ENCODE measurements around the gene DNPEP.

Gene DNPEP

GRCh38 chr2:219335373-219335786 lies 52.3 kb downstream of the DNPEP start:
- no peaks in the 10 kb centered on the region for H3K9me2 ChIP-seq (replicated peaks; ENCODE audit: insufficient read depth, low read length)
- H3K27ac ChIP-seq (ENCODE audit: low read depth, low read length) = no peak overlapping the region
- no peak overlapping the region for H3K4me2 ChIP-seq (ENCODE audit: low read depth, low read length, poor library complexity, severe bottlenecking)
- no peak for TF ChIP-seq EZH2phosphoT487 (conservative IDR thresholded peaks at IDR 0.05; ENCODE audit: low read length)
- TF ChIP-seq, protein P1, sequence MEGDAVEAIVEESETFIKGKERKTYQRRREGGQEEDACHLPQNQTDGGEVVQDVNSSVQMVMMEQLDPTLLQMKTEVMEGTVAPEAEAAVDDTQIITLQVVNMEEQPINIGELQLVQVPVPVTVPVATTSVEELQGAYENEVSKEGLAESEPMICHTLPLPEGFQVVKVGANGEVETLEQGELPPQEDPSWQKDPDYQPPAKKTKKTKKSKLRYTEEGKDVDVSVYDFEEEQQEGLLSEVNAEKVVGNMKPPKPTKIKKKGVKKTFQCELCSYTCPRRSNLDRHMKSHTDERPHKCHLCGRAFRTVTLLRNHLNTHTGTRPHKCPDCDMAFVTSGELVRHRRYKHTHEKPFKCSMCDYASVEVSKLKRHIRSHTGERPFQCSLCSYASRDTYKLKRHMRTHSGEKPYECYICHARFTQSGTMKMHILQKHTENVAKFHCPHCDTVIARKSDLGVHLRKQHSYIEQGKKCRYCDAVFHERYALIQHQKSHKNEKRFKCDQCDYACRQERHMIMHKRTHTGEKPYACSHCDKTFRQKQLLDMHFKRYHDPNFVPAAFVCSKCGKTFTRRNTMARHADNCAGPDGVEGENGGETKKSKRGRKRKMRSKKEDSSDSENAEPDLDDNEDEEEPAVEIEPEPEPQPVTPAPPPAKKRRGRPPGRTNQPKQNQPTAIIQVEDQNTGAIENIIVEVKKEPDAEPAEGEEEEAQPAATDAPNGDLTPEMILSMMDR (IDR thresholded peaks at IDR 0.05; ENCODE audit: insufficient read depth, low read length, poor library complexity, severe bottlenecking) = no peak
- H4K20me1 ChIP-seq (ENCODE audit: low read depth, low read length) = no peaks in the 10 kb centered on the region
- H3K36me3 ChIP-seq (ENCODE audit: low read length) = no peaks in the 10 kb centered on the region
- no peaks in the 10 kb centered on the region for H3K79me2 ChIP-seq (ENCODE audit: insufficient read depth, low read length)
- H3K4me3 ChIP-seq (ENCODE audit: insufficient read depth, low read length, poor library complexity, severe bottlenecking) = no peak overlapping the region
- H3K9ac ChIP-seq (ENCODE audit: low read length) = no peak overlapping the region
- no peaks in the 10 kb centered on the region for H3K27me3 ChIP-seq (ENCODE audit: low read length)
- no peaks in the 10 kb centered on the region for H3F3A ChIP-seq (ENCODE audit: insufficient read depth)
- no peaks in the 10 kb centered on the region for H3K9me3 ChIP-seq (ENCODE audit: insufficient read depth, low read length)
- H2AFZ ChIP-seq (ENCODE audit: low read depth, low read length, severe bottlenecking) = no peak overlapping the region

- Histone ChIP-seq H3K36me3 (ENCODE audit: low read length) (no peaks in the 10 kb centered on the region), H3K9ac (ENCODE audit: low read length) (no peak overlapping the region), H3K9me2 (replicated peaks; ENCODE audit: insufficient read depth, low read length) (no peaks in the 10 kb centered on the region), H3K27me3 (ENCODE audit: low read length) (no peaks in the 10 kb centered on the region), H4K20me1 (ENCODE audit: low read depth, low read length) (no peaks in the 10 kb centered on the region), H3K27ac (ENCODE audit: low read depth, low read length) (no peak overlapping the region), H2AFZ (ENCODE audit: low read depth, low read length, severe bottlenecking) (no peak overlapping the region), H3K4me3 (ENCODE audit: insufficient read depth, low read length, poor library complexity, severe bottlenecking) (no peak overlapping the region), H3K79me2 (ENCODE audit: insufficient read depth, low read length) (no peaks in the 10 kb centered on the region), H3K4me2 (ENCODE audit: low read depth, low read length, poor library complexity, severe bottlenecking) (no peak overlapping the region), H3F3A (ENCODE audit: insufficient read depth) (no peaks in the 10 kb centered on the region), H3K9me3 (ENCODE audit: insufficient read depth, low read length) (no peaks in the 10 kb centered on the region)
- TF ChIP-seq EZH2phosphoT487 (conservative IDR thresholded peaks at IDR 0.05; ENCODE audit: low read length) = no peak
- TF ChIP-seq, protein P1 (IDR thresholded peaks at IDR 0.05; ENCODE audit: insufficient read depth, low read length, poor library complexity, severe bottlenecking) = no peak
These were observed 53.6 kb downstream of the DNPEP start for GRCh38 chr2:219334076-219334475.

- H3K4me3 ChIP-seq (ENCODE audit: insufficient read depth, low read length, poor library complexity, severe bottlenecking) = no peak within 1 kb of the TSS
- H2AFZ ChIP-seq (ENCODE audit: low read depth, low read length, severe bottlenecking) = no peak within 1 kb of the TSS
- H3K9ac ChIP-seq (ENCODE audit: low read length) = no peak within 1 kb of the TSS
- no peaks in the 10 kb centered on the region for H4K20me1 ChIP-seq (ENCODE audit: low read depth, low read length)
- H3K27me3 ChIP-seq (ENCODE audit: low read length) = no peaks in the 10 kb centered on the region
- H3K9me2 ChIP-seq (replicated peaks; ENCODE audit: insufficient read depth, low read length) = no peaks in the 10 kb centered on the region
- H3K9me3 ChIP-seq (ENCODE audit: insufficient read depth, low read length) = no peaks in the 10 kb centered on the region
- no peak within 1 kb of the TSS for H3K4me2 ChIP-seq (ENCODE audit: low read depth, low read length, poor library complexity, severe bottlenecking)
- TF ChIP-seq EZH2phosphoT487 (conservative IDR thresholded peaks at IDR 0.05; ENCODE audit: low read length) = no peak
- TF ChIP-seq, protein P1 (IDR thresholded peaks at IDR 0.05; ENCODE audit: insufficient read depth, low read length, poor library complexity, severe bottlenecking) = no peak
- H3K27ac ChIP-seq (ENCODE audit: low read depth, low read length) = no peak within 1 kb of the TSS
- no peaks in the 10 kb centered on the region for H3F3A ChIP-seq (ENCODE audit: insufficient read depth)
- no peaks in the 10 kb centered on the region for H3K36me3 ChIP-seq (ENCODE audit: low read length)
- H3K79me2 ChIP-seq (ENCODE audit: insufficient read depth, low read length) = no peaks in the 10 kb centered on the region
These were observed 55.2 kb downstream of the DNPEP start, which contains the start of gene RESP18 for GRCh38 chr2:219332542-219332941. Gene RESP18 (minus strand): TSS chr2:219332744.
